ENCODE data around the gene DCANP1. TPM values are rescaled to one million over a fixed set of nuclear protein-coding genes. Genes with fewer than 3 reads are reported as not detected.

The DCANP1 gene
- total RNA-seq, 4 donors from 2014 or later = not detected

DNA sequence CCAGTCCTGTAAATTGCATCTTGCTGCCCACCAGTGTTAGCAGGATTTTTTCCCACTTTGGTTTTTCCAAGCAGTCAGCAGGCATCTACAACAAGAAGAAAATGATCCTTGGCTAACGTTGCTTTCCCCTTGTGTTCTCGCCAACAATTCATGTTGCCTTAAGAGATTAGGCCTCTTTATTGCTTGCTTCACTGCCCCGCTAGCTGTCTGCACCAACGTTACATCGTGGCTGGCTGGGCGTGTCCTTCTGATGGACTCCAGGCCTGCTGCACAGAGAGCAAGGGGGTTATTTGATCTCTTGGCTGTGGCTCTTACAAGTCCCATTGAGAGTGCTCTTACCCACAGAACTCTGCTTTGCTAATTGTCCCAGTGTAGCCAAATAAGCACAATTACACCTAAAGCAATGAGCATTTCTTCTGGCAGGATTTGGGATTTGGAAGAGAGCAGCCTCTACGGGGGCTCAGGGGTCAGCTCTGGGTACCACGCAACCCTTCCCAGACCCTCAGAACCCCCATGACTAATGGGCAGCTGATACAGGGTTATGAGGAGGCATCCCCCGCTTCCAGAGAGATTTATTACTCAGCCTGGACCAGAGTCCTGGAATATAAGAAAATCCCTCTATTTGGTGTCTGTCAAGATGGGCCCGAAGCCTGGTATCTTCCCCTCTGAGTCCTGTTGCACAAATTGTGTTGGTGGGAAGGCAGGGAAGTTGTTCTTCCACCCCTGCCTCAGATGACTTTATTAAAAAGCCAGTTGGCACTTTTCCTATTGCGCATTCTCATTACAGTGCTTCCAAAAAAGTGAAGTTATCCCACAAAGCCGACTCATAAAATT, 17.6 kb downstream of the DCANP1 start:
- Histone ChIP-seq H3K4me1 (no peaks in the 10 kb centered on the region), H3K36me3 (no peaks in the 10 kb centered on the region), H3K4me3 (no peak overlapping the region), H3K9me3 (peaks cover 7% of the 10 kb centered on the region), H3K27me3 (peaks cover 5% of the 10 kb centered on the region), H3K27ac (no peak overlapping the region)
- TF ChIP-seq POLR2AphosphoS5 (IDR thresholded peaks at IDR 0.05) (no peak), POLR2A (IDR thresholded peaks at IDR 0.05) (no peak), EP300 (IDR thresholded peaks at IDR 0.05) (no peak)
- TF ChIP-seq, protein P1, sequence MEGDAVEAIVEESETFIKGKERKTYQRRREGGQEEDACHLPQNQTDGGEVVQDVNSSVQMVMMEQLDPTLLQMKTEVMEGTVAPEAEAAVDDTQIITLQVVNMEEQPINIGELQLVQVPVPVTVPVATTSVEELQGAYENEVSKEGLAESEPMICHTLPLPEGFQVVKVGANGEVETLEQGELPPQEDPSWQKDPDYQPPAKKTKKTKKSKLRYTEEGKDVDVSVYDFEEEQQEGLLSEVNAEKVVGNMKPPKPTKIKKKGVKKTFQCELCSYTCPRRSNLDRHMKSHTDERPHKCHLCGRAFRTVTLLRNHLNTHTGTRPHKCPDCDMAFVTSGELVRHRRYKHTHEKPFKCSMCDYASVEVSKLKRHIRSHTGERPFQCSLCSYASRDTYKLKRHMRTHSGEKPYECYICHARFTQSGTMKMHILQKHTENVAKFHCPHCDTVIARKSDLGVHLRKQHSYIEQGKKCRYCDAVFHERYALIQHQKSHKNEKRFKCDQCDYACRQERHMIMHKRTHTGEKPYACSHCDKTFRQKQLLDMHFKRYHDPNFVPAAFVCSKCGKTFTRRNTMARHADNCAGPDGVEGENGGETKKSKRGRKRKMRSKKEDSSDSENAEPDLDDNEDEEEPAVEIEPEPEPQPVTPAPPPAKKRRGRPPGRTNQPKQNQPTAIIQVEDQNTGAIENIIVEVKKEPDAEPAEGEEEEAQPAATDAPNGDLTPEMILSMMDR (IDR thresholded peaks at IDR 0.05) = no peak
- no peak for DNase-seq (ENCODE audit: low spot score in 2 of 2)
- 59% methylated on average over 12 of the region's 12 CpGs for WGBS

DNA sequence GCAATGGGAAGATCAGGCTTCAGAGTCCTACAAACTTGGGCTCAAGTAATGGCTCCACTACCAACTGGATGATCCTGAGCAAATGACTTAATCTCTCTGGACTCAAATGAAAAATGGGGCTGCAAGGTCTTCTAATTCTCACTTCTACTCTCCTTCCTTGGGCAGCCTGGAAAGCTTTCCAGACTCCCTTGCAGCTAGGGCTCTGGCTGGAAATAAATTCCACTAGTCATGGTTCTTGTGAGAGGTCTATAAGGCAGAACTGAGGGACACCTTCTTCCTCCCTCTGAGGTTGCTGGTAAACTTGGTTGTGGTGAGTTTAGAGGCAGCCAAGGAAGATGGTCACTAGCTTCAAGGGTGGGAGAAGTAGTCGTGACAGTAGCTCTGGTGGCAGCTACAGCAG, 18.6 kb downstream of the DCANP1 start:
- no peak for DNase-seq (ENCODE audit: low spot score in 2 of 2)
- no peaks in the 10 kb centered on the region for H3K4me1 ChIP-seq
- H3K4me3 ChIP-seq = no peak overlapping the region
- H3K9me3 ChIP-seq = peaks cover 7% of the 10 kb centered on the region
- H3K27me3 ChIP-seq = peaks cover 5% of the 10 kb centered on the region
- no peak overlapping the region for H3K27ac ChIP-seq
- TF ChIP-seq, protein P1 (IDR thresholded peaks at IDR 0.05) = no peak
- TF ChIP-seq EP300 (IDR thresholded peaks at IDR 0.05) (no peak), POLR2A (IDR thresholded peaks at IDR 0.05) (no peak), POLR2AphosphoS5 (IDR thresholded peaks at IDR 0.05) (no peak)
- no peaks in the 10 kb centered on the region for H3K36me3 ChIP-seq
- 93% methylated on average over 1 of the region's 1 CpG for WGBS

DNA sequence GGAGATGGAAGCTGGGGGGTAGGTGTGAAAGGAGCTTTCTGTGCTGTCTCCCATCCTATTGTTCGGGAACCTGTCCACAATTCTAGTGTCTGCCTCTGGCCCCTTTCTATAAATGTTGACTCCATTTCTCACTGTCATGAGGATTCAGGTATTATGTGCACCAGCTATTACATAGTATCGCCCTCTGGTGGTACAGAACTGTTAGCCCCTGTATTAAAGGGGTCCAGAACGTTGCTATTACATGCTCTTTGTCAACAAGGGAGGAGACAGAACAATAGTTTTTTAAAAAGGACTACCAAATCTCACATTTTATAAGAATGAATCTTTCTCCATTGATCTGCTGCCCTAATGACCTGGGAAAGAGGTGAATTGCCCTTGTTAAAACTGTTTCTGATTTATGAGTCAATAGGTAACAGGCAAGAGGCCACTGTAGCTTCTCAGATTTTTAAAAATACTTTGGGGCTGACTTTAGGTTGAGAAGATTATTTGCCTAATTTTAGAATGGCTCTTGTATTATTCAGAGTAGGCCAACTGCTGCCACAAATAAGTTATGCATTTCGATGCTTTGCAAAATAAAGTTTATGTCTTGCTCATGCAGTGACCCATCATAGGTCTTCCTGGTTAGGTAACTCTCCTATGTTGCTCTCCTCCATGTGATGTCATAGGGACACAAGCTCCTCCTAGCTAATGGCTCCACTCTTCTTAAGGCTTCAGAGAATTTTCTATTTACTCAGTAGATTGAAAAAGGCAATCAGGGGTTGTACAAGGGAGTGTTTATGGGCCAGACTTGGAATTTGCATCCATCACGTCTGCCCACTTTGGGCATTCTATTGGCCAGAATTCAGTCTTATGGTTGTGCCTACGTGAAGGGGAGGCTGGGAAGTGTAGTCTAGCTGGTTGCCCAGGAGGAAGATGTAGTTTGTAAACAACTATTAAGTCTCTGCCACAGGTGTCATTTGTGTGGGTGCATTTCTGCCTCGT, 20.8 kb downstream of the DCANP1 start:
- H3K27me3 ChIP-seq = peaks cover 5% of the 10 kb centered on the region

DNA sequence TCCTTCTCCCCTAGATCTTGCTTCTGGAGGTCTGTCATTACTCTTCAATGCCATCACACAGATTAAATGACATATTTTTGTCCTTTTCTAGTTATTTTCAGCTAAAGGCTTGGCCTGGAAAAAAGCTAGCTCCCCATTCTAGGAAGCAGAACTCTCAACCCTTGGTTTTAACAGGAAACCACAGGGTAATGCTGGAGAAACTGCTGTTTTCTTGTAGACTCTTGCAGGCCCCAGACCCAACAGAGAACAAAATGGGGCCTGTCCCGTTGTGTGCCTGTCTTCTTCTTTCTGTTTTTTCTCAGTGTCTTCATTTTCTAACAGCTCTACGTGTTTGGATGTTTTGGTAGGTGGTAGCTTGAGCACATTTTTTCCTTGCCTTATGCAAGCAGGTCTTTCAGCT, 21.5 kb downstream of the DCANP1 start:
- WGBS = 63% methylated on average over 2 of the region's 2 CpGs
- DNase-seq (ENCODE audit: low spot score in 2 of 2) = no peak
- no peaks in the 10 kb centered on the region for H3K36me3 ChIP-seq
- no peaks in the 10 kb centered on the region for H3K4me1 ChIP-seq
- peaks cover 5% of the 10 kb centered on the region for H3K27me3 ChIP-seq
- no peak overlapping the region for H3K4me3 ChIP-seq
- H3K27ac ChIP-seq = no peak overlapping the region
- H3K9me3 ChIP-seq = peaks cover 7% of the 10 kb centered on the region
- TF ChIP-seq EP300 (IDR thresholded peaks at IDR 0.05) (no peak), POLR2AphosphoS5 (IDR thresholded peaks at IDR 0.05) (no peak), POLR2A (IDR thresholded peaks at IDR 0.05) (no peak)
- TF ChIP-seq, protein P1 (IDR thresholded peaks at IDR 0.05) = no peak

More for the DNA sequence above, 20.8 kb downstream of the DCANP1 start:
- no peak overlapping the region for H3K4me3 ChIP-seq
- no peaks in the 10 kb centered on the region for H3K36me3 ChIP-seq
- H3K9me3 ChIP-seq = peaks cover 7% of the 10 kb centered on the region
- no peak for DNase-seq (ENCODE audit: low spot score in 2 of 2)
- 68% methylated on average over 7 of the region's 7 CpGs for WGBS
- H3K27ac ChIP-seq = no peak overlapping the region
- TF ChIP-seq POLR2A (IDR thresholded peaks at IDR 0.05) = no peak
- TF ChIP-seq EP300 (IDR thresholded peaks at IDR 0.05) = no peak
- TF ChIP-seq, protein P1 (IDR thresholded peaks at IDR 0.05) = peak; percentile 22 to 52
- no peak for TF ChIP-seq POLR2AphosphoS5 (IDR thresholded peaks at IDR 0.05)
- no peaks in the 10 kb centered on the region for H3K4me1 ChIP-seq

DNA sequence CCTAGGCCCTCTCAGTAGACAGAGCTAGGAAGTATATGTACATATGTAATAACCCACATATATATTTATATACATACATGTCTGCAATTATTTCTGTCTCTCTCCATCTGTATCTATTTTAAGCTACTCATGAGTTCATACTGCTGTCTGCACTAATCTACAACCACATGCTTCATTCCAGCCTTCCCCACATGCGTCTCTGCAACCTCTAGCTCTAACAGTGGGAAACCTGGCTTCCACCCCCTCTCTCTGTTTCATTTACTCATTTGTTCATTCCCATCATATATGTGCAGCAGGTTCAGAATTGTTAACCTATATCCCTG, 23.3 kb downstream of the DCANP1 start:
- Histone ChIP-seq H3K27ac (no peak overlapping the region), H3K36me3 (no peaks in the 10 kb centered on the region), H3K9me3 (peaks cover 5% of the 10 kb centered on the region), H3K27me3 (no peaks in the 10 kb centered on the region), H3K4me1 (no peaks in the 10 kb centered on the region), H3K4me3 (no peak overlapping the region)
- TF ChIP-seq EP300 (IDR thresholded peaks at IDR 0.05) (no peak), POLR2AphosphoS5 (IDR thresholded peaks at IDR 0.05) (no peak), POLR2A (IDR thresholded peaks at IDR 0.05) (no peak)
- TF ChIP-seq, protein P1 (IDR thresholded peaks at IDR 0.05) = no peak
- WGBS = 85% methylated on average over 1 of the region's 1 CpG
- no peak for DNase-seq (ENCODE audit: low spot score in 2 of 2)
